ENCODE data around the gene KIF6. TPM values are rescaled to one million over a fixed set of nuclear protein-coding genes. Genes with fewer than 3 reads are reported as not detected.
A peak's percentile ranks its signal among the peaks of the same experiment; 100 is the strongest.

KIF6 gene
- total RNA-seq, 5 donors from 2014 or later (not counting 1 experiment from before 2014, with no cell fraction given), result 0.53 TPM; not detected in 4

DNA sequence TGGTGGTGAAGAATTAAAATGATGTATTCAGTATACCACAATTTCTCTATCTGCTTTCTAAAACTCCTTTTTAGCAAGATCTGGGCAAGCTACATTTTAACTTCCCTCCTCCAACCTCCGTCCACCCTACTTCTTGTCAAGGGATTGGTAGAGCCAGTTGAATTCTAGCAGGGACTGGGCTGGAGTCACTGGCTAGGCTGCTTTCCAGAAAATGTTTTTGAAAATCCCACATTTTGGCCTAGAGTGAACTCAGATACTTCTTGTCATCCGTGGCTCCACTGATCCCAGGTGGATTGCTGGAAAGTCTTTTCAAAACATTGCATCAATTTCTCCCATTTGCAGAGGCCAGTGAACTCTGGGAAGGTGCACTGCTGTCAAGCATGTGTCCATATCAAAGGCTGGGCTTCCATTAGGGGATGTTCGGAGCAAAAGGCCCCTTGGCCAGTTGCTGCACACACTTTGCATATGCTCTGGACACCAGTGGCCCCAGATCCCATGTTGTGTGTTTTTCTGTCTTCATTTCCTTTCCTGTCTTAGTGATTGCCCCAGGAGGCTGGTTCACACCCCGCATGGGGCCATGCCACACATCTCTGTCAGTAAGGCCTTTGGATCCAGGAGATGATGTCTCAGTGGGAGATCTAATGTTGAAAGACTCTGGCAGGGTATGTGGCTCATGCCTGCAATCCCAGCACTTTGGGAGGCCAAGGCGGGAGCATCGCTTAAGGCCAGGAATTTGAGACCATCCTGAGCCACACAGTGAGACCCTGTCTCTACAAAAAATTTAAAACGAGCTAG lies 391.4 kb downstream of the KIF6 start:
- no peak overlapping the region for H3K27ac ChIP-seq (ENCODE audit: low read length)
- H3K27me3 Mint-ChIP-seq, result peaks cover 21 to 35% of the 10 kb centered on the region in 2 donors
- DNase-seq, result no peak
- peaks cover 0 to 23% of the 10 kb centered on the region in 2 experiments for H3K27me3 ChIP-seq (replicated peaks in 1 of 2; ENCODE audit: control insufficient read depth in 2 of 2, extremely low read depth in 1 of 2, insufficient read depth in 2 of 2, low read length in 1 of 2)
- no peak overlapping the region for H3K27ac Mint-ChIP-seq
- peaks cover 0 to 11% of the 10 kb centered on the region in 2 experiments for H3K4me1 ChIP-seq (ENCODE audit: control insufficient read depth in 1 of 2, extremely low read depth in 1 of 2, insufficient read depth in 2 of 2, low read length in 2 of 2)
- H3K36me3 ChIP-seq (ENCODE audit: control insufficient read depth in 2 of 2, extremely low read depth in 1 of 2, insufficient read depth in 1 of 2, low read length in 1 of 2), result no peaks in the 10 kb centered on the region
- ChIA-PET CTCF (no interaction called here), POLR2A (no interaction called here)
- no peaks in the 10 kb centered on the region for H3K36me3 Mint-ChIP-seq
- H3K9me3 ChIP-seq, result no peaks in the 10 kb centered on the region
- no peak for ATAC-seq (replicated peaks in 1 of 4)
- no peak overlapping the region for H3K4me3 ChIP-seq (ENCODE audit: control insufficient read depth in 1 of 2, extremely low read depth in 1 of 2, low read length in 1 of 2)
- H3K4me1 Mint-ChIP-seq, result peaks cover 8 to 23% (median 17%) of the 10 kb centered on the region in 3 donors
- H3K4me3 Mint-ChIP-seq, result no peak overlapping the region
- 83% methylated on average over 5 of the region's 7 CpGs for WGBS (ENCODE audit: insufficient coverage)
- no peaks in the 10 kb centered on the region for H3K9me3 Mint-ChIP-seq

DNA sequence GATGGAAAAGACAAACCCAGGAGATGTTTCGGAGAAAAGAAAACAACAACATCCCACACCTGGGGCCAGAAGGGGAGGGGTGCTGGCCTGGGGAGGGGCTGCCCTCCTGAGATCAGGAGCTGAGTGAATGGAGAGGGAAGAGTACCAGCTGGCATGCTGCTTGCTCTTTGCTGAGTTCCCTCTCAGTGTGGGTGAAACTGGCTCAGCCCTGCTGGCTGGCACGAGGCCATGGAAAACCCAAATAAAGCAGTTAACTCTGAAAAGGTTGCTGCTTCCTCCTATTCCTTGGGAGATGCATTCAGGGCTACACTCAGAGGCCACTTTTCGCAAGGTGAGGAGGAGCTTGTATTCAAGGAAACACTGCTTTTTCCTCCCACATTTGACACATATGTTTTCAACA lies 394.7 kb downstream of the KIF6 start:
- H3K27ac Mint-ChIP-seq, result no peak overlapping the region
- Histone ChIP-seq H3K4me3 (ENCODE audit: control insufficient read depth in 1 of 2, extremely low read depth in 1 of 2, low read length in 1 of 2) (no peak overlapping the region), H3K27ac (ENCODE audit: low read length) (no peak overlapping the region), H3K4me1 (ENCODE audit: control insufficient read depth in 1 of 2, extremely low read depth in 1 of 2, insufficient read depth in 2 of 2, low read length in 2 of 2) (no peaks in the 10 kb centered on the region), H3K36me3 (ENCODE audit: control insufficient read depth in 2 of 2, extremely low read depth in 1 of 2, insufficient read depth in 1 of 2, low read length in 1 of 2) (no peaks in the 10 kb centered on the region), H3K27me3 (replicated peaks in 1 of 2; ENCODE audit: control insufficient read depth in 2 of 2, extremely low read depth in 1 of 2, insufficient read depth in 2 of 2, low read length in 1 of 2) (peaks cover 0 to 34% of the 10 kb centered on the region in 2 experiments), H3K9me3 (no peaks in the 10 kb centered on the region)
- H3K4me3 Mint-ChIP-seq, result no peak overlapping the region
- ATAC-seq (replicated peaks in 1 of 4) (no peak), DNase-seq (no peak)
- peaks cover 0 to 5% (median 0%) of the 10 kb centered on the region in 3 donors for H3K4me1 Mint-ChIP-seq
- CTCF ChIA-PET, result no interaction called here
- POLR2A ChIA-PET, result no interaction called here
- no CpG with 5 or more reads among the region's 3 CpGs for WGBS (ENCODE audit: insufficient coverage)
- H3K36me3 Mint-ChIP-seq, result no peaks in the 10 kb centered on the region
- peaks cover 20 to 33% of the 10 kb centered on the region in 2 donors for H3K27me3 Mint-ChIP-seq
- no peaks in the 10 kb centered on the region for H3K9me3 Mint-ChIP-seq

DNA sequence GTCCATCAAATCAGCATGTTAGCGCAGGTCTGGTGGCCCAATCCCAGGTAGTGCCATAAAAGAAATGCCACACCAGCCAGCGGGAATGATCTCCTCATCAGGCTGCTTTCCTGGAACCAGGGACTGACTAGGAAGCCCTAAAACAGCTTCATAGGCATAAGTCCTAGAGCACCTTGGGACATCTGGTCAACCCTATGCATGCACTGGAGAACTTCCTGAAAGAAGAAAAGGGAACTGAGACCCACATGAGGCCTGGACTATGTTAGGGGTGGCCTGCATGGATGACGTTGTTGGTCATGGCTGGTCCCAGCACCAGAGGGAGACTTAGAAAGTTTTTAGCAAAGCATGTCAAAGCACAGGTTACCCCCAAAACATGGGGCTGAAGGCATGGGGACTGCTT lies 395.2 kb downstream of the KIF6 start:
- Histone ChIP-seq H3K27ac (ENCODE audit: low read length) (no peak overlapping the region), H3K9me3 (no peaks in the 10 kb centered on the region), H3K4me3 (ENCODE audit: control insufficient read depth in 1 of 2, extremely low read depth in 1 of 2, low read length in 1 of 2) (no peak overlapping the region), H3K36me3 (ENCODE audit: control insufficient read depth in 2 of 2, extremely low read depth in 1 of 2, insufficient read depth in 1 of 2, low read length in 1 of 2) (no peaks in the 10 kb centered on the region), H3K4me1 (ENCODE audit: control insufficient read depth in 1 of 2, extremely low read depth in 1 of 2, insufficient read depth in 2 of 2, low read length in 2 of 2) (no peaks in the 10 kb centered on the region), H3K27me3 (replicated peaks in 1 of 2; ENCODE audit: control insufficient read depth in 2 of 2, extremely low read depth in 1 of 2, insufficient read depth in 2 of 2, low read length in 1 of 2) (peaks cover 0 to 34% of the 10 kb centered on the region in 2 experiments)
- ChIA-PET POLR2A (no interaction called here), CTCF (no interaction called here)
- Mint-ChIP-seq H3K4me3 (no peak overlapping the region), H3K27ac (no peak overlapping the region), H3K27me3 (peaks cover 20 to 33% of the 10 kb centered on the region in 2 donors), H3K36me3 (no peaks in the 10 kb centered on the region), H3K9me3 (no peaks in the 10 kb centered on the region), H3K4me1 (peaks cover 0 to 5% (median 0%) of the 10 kb centered on the region in 3 donors)
- peak in 1 of 35 experiments; percentile 19 for DNase-seq
- no peak for ATAC-seq (replicated peaks in 1 of 4)
- WGBS (ENCODE audit: insufficient coverage), result 94% methylated on average over 2 of the region's 3 CpGs

DNA sequence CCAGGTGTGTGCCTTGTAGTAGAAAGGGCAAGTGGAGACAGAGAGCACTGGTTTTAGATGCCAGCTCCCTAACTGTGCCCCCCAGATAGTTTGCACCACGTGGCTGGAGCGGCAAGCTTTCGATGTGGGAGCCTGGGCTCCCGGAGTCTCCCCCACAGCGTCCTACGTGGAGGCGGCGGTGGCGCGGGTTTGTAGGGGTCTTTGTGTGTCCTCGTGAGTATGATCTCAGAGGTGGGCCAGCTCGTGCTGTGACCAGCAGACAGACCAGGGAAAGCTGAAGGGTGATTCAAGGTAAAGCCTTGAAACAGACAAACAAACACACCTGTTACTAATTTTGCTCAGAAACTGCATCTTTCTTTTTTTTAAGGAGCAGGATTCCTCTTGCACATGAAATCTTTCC lies 397.1 kb downstream of the KIF6 start:
- peaks cover 20 to 35% of the 10 kb centered on the region in 2 donors for H3K27me3 Mint-ChIP-seq

GRCh38 chr6:39327507-39327906 lies 397.7 kb downstream of the KIF6 start:
- Histone ChIP-seq H3K27me3 (replicated peaks in 1 of 2; ENCODE audit: control insufficient read depth in 2 of 2, extremely low read depth in 1 of 2, insufficient read depth in 2 of 2, low read length in 1 of 2) (peaks cover 0 to 42% of the 10 kb centered on the region in 2 experiments), H3K4me3 (ENCODE audit: control insufficient read depth in 1 of 2, extremely low read depth in 1 of 2, low read length in 1 of 2) (no peak overlapping the region), H3K27ac (ENCODE audit: low read length) (no peak overlapping the region), H3K36me3 (ENCODE audit: control insufficient read depth in 2 of 2, extremely low read depth in 1 of 2, insufficient read depth in 1 of 2, low read length in 1 of 2) (no peaks in the 10 kb centered on the region), H3K9me3 (no peaks in the 10 kb centered on the region), H3K4me1 (ENCODE audit: control insufficient read depth in 1 of 2, extremely low read depth in 1 of 2, insufficient read depth in 2 of 2, low read length in 2 of 2) (no peaks in the 10 kb centered on the region)
- POLR2A ChIA-PET, result no interaction called here
- H3K4me1 Mint-ChIP-seq, result peaks cover 0 to 3% (median 0%) of the 10 kb centered on the region in 3 donors
- H3K36me3 Mint-ChIP-seq, result no peaks in the 10 kb centered on the region
- no peak overlapping the region for H3K4me3 Mint-ChIP-seq
- no peaks in the 10 kb centered on the region for H3K9me3 Mint-ChIP-seq
- no peak overlapping the region for H3K27ac Mint-ChIP-seq
- WGBS (ENCODE audit: insufficient coverage), result 67% methylated on average over 1 of the region's 5 CpGs
- CTCF ChIA-PET, result no interaction called here
- H3K27me3 Mint-ChIP-seq, result peaks cover 15 to 29% of the 10 kb centered on the region in 2 donors
- no peak for DNase-seq
- no peak for ATAC-seq (replicated peaks in 1 of 4)

More for the DNA sequence above, 397.1 kb downstream of the KIF6 start:
- ATAC-seq (replicated peaks in 1 of 4) (no peak), DNase-seq (no peak)
- peaks cover 0 to 39% of the 10 kb centered on the region in 2 experiments for H3K27me3 ChIP-seq (replicated peaks in 1 of 2; ENCODE audit: control insufficient read depth in 2 of 2, extremely low read depth in 1 of 2, insufficient read depth in 2 of 2, low read length in 1 of 2)
- Mint-ChIP-seq H3K4me1 (peaks cover 0 to 3% (median 0%) of the 10 kb centered on the region in 3 donors), H3K4me3 (no peak overlapping the region), H3K36me3 (no peaks in the 10 kb centered on the region), H3K27ac (no peak overlapping the region), H3K9me3 (no peaks in the 10 kb centered on the region)
- no peak overlapping the region for H3K27ac ChIP-seq (ENCODE audit: low read length)
- ChIA-PET POLR2A (no interaction called here), CTCF (interaction anchor here in 1 of 2 donors (0.9 kb wide), 1 partner anchor 23 kb away, joined by 3 read pairs; no protein-coding TSS in a partner anchor)
- H3K9me3 ChIP-seq, result no peaks in the 10 kb centered on the region
- 95% methylated on average over 3 of the region's 12 CpGs for WGBS (ENCODE audit: insufficient coverage)
- no peak overlapping the region for H3K4me3 ChIP-seq (ENCODE audit: control insufficient read depth in 1 of 2, extremely low read depth in 1 of 2, low read length in 1 of 2)
- no peaks in the 10 kb centered on the region for H3K36me3 ChIP-seq (ENCODE audit: control insufficient read depth in 2 of 2, extremely low read depth in 1 of 2, insufficient read depth in 1 of 2, low read length in 1 of 2)
- no peaks in the 10 kb centered on the region for H3K4me1 ChIP-seq (ENCODE audit: control insufficient read depth in 1 of 2, extremely low read depth in 1 of 2, insufficient read depth in 2 of 2, low read length in 2 of 2)

DNA sequence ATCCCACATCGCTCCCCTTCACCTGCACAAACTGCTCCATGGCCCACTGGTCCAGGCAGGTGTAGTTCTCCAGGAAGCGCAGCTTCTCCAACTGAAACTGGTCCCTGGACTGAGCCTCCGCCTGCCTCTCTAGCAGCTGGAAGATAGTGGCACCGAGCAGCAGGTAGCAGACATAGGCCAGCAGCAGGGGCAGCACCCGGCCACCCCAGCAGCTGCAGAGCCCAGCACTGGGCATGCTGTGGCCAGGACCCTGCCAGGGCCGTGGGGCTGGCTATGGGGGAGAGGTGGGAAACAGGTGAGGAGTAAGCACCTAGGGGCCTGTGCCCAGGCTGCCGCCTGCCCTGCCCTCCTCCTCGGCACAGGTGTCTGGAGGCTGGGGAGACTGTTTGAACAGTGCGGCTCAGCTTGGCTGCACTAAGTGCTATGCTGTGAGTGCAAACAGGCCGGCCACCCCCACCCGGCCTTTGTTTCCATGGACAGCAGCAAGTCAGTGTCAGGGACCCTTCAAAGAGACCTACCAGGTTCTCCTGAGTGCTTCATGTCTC lies 402.8 kb downstream of the KIF6 start, which contains the start of gene KCNK16:
Gene KCNK16 (minus strand): TSS at position 397 of the 545 bp plus-strand sequence. CDS start 162 bp downstream, at position 235.
- ChIA-PET CTCF (no interaction called here), POLR2A (no interaction called here)
- DNase-seq (no peak), ATAC-seq (replicated peaks in 1 of 4) (no peak)
- H3K36me3 Mint-ChIP-seq, result no peaks in the 10 kb centered on the region
- Histone ChIP-seq H3K27ac (ENCODE audit: low read length) (no peak within 1 kb of the TSS), H3K36me3 (ENCODE audit: control insufficient read depth in 2 of 2, extremely low read depth in 1 of 2, insufficient read depth in 1 of 2, low read length in 1 of 2) (no peaks in the 10 kb centered on the region), H3K4me3 (ENCODE audit: control insufficient read depth in 1 of 2, extremely low read depth in 1 of 2, low read length in 1 of 2) (no peak within 1 kb of the TSS), H3K27me3 (replicated peaks in 1 of 2; ENCODE audit: control insufficient read depth in 2 of 2, extremely low read depth in 1 of 2, insufficient read depth in 2 of 2, low read length in 1 of 2) (peaks cover 0 to 29% of the 10 kb centered on the region in 2 experiments), H3K9me3 (no peaks in the 10 kb centered on the region), H3K4me1 (ENCODE audit: control insufficient read depth in 1 of 2, extremely low read depth in 1 of 2, insufficient read depth in 2 of 2, low read length in 2 of 2) (no peaks in the 10 kb centered on the region)
- H3K27ac Mint-ChIP-seq, result no peak within 1 kb of the TSS
- H3K4me1 Mint-ChIP-seq, result no peaks in the 10 kb centered on the region
- no peaks in the 10 kb centered on the region for H3K9me3 Mint-ChIP-seq
- WGBS (ENCODE audit: insufficient coverage), result 83% methylated on average over 10 of the region's 11 CpGs
- no peak within 1 kb of the TSS for H3K4me3 Mint-ChIP-seq
- peaks cover 17 to 23% of the 10 kb centered on the region in 2 donors for H3K27me3 Mint-ChIP-seq

Measured in T-cell (primary cell).